ENCODE data around the gene ATF7.

DNA sequence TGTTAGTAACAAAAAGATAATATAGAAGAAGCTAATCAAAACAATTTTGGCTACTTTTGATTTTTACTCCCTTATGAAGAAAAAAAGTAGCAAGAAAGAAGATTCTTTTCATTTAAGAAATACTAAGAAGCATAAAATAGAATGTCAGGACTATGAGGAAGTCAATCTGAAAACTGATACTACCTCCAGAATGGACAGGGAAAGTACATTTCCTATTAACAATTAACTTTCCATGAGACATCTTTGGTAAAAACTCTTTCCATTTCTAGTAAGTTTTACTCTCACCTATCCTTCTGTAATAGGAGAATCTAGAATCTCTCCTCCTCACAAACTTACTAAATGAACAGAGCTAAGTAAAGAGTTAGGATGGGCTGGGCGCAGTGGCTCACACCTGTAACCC, 67.6 kb downstream of the ATF7 start:
- TF ChIP-seq, protein P1, sequence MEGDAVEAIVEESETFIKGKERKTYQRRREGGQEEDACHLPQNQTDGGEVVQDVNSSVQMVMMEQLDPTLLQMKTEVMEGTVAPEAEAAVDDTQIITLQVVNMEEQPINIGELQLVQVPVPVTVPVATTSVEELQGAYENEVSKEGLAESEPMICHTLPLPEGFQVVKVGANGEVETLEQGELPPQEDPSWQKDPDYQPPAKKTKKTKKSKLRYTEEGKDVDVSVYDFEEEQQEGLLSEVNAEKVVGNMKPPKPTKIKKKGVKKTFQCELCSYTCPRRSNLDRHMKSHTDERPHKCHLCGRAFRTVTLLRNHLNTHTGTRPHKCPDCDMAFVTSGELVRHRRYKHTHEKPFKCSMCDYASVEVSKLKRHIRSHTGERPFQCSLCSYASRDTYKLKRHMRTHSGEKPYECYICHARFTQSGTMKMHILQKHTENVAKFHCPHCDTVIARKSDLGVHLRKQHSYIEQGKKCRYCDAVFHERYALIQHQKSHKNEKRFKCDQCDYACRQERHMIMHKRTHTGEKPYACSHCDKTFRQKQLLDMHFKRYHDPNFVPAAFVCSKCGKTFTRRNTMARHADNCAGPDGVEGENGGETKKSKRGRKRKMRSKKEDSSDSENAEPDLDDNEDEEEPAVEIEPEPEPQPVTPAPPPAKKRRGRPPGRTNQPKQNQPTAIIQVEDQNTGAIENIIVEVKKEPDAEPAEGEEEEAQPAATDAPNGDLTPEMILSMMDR (conservative IDR thresholded peaks at IDR 0.05): no peak
- no peak for TF ChIP-seq EZH2 (IDR thresholded peaks at IDR 0.05; ENCODE audit: low read depth)

Data from PC-9 (cell line).